ENCODE measurements around the gene DNAJC30.

DNA sequence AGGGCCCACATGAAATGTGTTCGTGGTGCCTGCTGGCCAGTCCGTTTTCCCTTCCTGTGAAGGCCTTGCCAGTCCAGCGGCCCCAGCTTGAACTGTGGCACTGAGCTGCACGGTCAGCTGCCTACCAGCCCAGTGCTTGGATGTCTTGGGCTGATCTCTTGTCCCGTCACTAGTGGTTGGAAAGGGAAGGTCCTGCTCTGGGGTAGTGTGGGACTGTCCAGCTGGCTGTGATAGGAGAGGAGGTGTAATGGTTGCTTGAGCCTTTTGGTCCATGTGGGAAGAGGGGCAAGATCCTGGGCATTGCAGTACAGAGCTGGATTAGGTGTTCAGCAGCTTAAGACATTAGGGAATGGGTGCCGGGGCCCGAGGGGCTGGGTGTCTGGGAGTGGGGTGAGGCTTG lies 15.2 kb upstream of the DNAJC30 start:
- TF ChIP-seq, protein P1, sequence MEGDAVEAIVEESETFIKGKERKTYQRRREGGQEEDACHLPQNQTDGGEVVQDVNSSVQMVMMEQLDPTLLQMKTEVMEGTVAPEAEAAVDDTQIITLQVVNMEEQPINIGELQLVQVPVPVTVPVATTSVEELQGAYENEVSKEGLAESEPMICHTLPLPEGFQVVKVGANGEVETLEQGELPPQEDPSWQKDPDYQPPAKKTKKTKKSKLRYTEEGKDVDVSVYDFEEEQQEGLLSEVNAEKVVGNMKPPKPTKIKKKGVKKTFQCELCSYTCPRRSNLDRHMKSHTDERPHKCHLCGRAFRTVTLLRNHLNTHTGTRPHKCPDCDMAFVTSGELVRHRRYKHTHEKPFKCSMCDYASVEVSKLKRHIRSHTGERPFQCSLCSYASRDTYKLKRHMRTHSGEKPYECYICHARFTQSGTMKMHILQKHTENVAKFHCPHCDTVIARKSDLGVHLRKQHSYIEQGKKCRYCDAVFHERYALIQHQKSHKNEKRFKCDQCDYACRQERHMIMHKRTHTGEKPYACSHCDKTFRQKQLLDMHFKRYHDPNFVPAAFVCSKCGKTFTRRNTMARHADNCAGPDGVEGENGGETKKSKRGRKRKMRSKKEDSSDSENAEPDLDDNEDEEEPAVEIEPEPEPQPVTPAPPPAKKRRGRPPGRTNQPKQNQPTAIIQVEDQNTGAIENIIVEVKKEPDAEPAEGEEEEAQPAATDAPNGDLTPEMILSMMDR (IDR thresholded peaks at IDR 0.05; ENCODE audit: low read depth, low read length, missing input control) = no peak
- TF ChIP-seq, protein P2, sequence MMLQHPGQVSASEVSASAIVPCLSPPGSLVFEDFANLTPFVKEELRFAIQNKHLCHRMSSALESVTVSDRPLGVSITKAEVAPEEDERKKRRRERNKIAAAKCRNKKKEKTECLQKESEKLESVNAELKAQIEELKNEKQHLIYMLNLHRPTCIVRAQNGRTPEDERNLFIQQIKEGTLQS (IDR thresholded peaks at IDR 0.05) = no peak
- no peak for TF ChIP-seq GABPA (IDR thresholded peaks at IDR 0.05 in 1 of 2, conservative IDR thresholded peaks at IDR 0.05 in 1 of 2)
- no peak for TF ChIP-seq EGR1 (IDR thresholded peaks at IDR 0.05; ENCODE audit: low read depth in 2 of 2)
- TF ChIP-seq SP1 (IDR thresholded peaks at IDR 0.05) = no peak
- TF ChIP-seq JUND (IDR thresholded peaks at IDR 0.05) = no peak
- TF ChIP-seq, protein P3, sequence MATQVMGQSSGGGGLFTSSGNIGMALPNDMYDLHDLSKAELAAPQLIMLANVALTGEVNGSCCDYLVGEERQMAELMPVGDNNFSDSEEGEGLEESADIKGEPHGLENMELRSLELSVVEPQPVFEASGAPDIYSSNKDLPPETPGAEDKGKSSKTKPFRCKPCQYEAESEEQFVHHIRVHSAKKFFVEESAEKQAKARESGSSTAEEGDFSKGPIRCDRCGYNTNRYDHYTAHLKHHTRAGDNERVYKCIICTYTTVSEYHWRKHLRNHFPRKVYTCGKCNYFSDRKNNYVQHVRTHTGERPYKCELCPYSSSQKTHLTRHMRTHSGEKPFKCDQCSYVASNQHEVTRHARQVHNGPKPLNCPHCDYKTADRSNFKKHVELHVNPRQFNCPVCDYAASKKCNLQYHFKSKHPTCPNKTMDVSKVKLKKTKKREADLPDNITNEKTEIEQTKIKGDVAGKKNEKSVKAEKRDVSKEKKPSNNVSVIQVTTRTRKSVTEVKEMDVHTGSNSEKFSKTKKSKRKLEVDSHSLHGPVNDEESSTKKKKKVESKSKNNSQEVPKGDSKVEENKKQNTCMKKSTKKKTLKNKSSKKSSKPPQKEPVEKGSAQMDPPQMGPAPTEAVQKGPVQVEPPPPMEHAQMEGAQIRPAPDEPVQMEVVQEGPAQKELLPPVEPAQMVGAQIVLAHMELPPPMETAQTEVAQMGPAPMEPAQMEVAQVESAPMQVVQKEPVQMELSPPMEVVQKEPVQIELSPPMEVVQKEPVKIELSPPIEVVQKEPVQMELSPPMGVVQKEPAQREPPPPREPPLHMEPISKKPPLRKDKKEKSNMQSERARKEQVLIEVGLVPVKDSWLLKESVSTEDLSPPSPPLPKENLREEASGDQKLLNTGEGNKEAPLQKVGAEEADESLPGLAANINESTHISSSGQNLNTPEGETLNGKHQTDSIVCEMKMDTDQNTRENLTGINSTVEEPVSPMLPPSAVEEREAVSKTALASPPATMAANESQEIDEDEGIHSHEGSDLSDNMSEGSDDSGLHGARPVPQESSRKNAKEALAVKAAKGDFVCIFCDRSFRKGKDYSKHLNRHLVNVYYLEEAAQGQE (IDR thresholded peaks at IDR 0.05) = no peak
- TF ChIP-seq TAF1 (conservative IDR thresholded peaks at IDR 0.05) = no peak
- no peak for TF ChIP-seq RAD21 (IDR thresholded peaks at IDR 0.05)
- TF ChIP-seq, protein P4, sequence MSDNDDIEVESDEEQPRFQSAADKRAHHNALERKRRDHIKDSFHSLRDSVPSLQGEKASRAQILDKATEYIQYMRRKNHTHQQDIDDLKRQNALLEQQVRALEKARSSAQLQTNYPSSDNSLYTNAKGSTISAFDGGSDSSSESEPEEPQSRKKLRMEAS (IDR thresholded peaks at IDR 0.05) = no peak

Data from liver (tissue), 3 donors.